MCF 10A (cell line): ENCODE results near the gene DENND2A. TPM values are rescaled to one million over a fixed set of nuclear protein-coding genes. Genes with fewer than 3 reads are reported as not detected.
A peak's percentile ranks its signal among the peaks of the same experiment; 100 is the strongest.

Source experiments
- BruUV-seq: library from RNA; stranded (reverse); fragments of 400-500 nt; replicated peaks from 2 replicates; lab custom pipeline; 2021; lab: Mats Ljungman, UMichigan
- CTCF ChIA-PET: fragments of 300-600 bp; sonication (Branson Sonifier 250); formaldehyde crosslinking; extraction: SDS; loops from one replicate; lab custom pipeline; 2021; ENCODE audit warnings: antibody characterized with exemption, inconsistent platforms; lab: Yijun Ruan, JAX
- POLR2A ChIA-PET: fragments of 300-600, 350-650 bp; sonication (Branson Sonifier 250); formaldehyde crosslinking; extraction: SDS; loops from one replicate; lab custom pipeline; 2020; ENCODE audit warnings: antibody characterized with exemption, inconsistent platforms; lab: Yijun Ruan, JAX
- DNase-seq: peaks from one replicate; pipeline ENCODE4 v3.0.0-alpha.2; 2018; ENCODE audit not compliant: unreplicated experiment
- H3K27ac Mint-ChIP-seq: one replicate; pipeline ENCODE4 v1.8.0; 2022; ENCODE audit warnings: mild to moderate bottlenecking, low read depth, mixed read lengths; ENCODE audit not compliant: unreplicated experiment
- H3K27me3 Mint-ChIP-seq: one replicate; pipeline ENCODE4 v1.8.0; 2022; ENCODE audit warnings: mixed read lengths; ENCODE audit not compliant: insufficient read depth, unreplicated experiment
- H3K36me3 Mint-ChIP-seq: one replicate; pipeline ENCODE4 v1.8.0; 2022; ENCODE audit warnings: mild to moderate bottlenecking, moderate library complexity, mixed read lengths; ENCODE audit not compliant: insufficient read depth, unreplicated experiment
- H3K4me1 Mint-ChIP-seq: one replicate; pipeline ENCODE4 v1.8.0; 2022; ENCODE audit warnings: mixed read lengths; ENCODE audit not compliant: insufficient read depth, unreplicated experiment
- H3K4me3 Mint-ChIP-seq: one replicate; pipeline ENCODE4 v1.8.0; 2022; ENCODE audit warnings: mild to moderate bottlenecking, moderate library complexity, mixed read lengths; ENCODE audit not compliant: unreplicated experiment
- H3K9me3 Mint-ChIP-seq: one replicate; pipeline ENCODE4 v1.8.0; 2022; ENCODE audit warnings: mixed read lengths; ENCODE audit not compliant: unreplicated experiment
- CTCF ChIP-seq: fragments of 200-600 bp; IDR thresholded peaks from one replicate; pipeline ENCODE4 v1.8.0; 2022; ENCODE audit warnings: antibody characterized with exemption, mild to moderate bottlenecking; ENCODE audit not compliant: unreplicated experiment
- intact Hi-C: fragments of 100-400 bp; cut with micrococcal nuclease; formaldehyde crosslinking; loops from 2 replicates; pipeline ENCODE4 v1.14.1; 2022
- total RNA-seq: library from RNA; stranded (reverse); gene quantifications from 2 replicates; pipeline ENCODE4 v1.2.3, GENCODE V29; 2022

Gene DENND2A
- total RNA-seq, 1 experiment from 2014 or later: 0.26 TPM

GRCh38 chr7:140595468-140596092 is 45.0 kb downstream of the DENND2A start:
- H3K9me3 Mint-ChIP-seq: no peaks in the 10 kb centered on the region
- H3K27ac Mint-ChIP-seq: no peak overlapping the region
- ChIA-PET POLR2A (interaction anchor here (0.7 to 1.1 kb wide), 2 partner anchors 78 to 297 kb away, joined by 3 to 5 read pairs; no protein-coding TSS in a partner anchor), CTCF (interaction anchor here (0.6 to 1.3 kb wide), 8 partner anchors 14 to 263 kb away, joined by 3 to 6 read pairs (median 3); no protein-coding TSS in a partner anchor)
- no peaks in the 10 kb centered on the region for H3K36me3 Mint-ChIP-seq
- DNase-seq: peak; percentile 35
- H3K4me1 Mint-ChIP-seq: peaks cover 14% of the 10 kb centered on the region
- TF ChIP-seq CTCF: peak; percentile 13
- peaks cover 10% of the 10 kb centered on the region for H3K27me3 Mint-ChIP-seq
- no TSS peak for BruUV-seq
- intact Hi-C loops: loop anchor here (2.0 kb wide), 1 partner anchor 77 kb away; no protein-coding TSS in a partner anchor
- no peak overlapping the region for H3K4me3 Mint-ChIP-seq

GRCh38 chr7:140594131-140594691 is 46.4 kb downstream of the DENND2A start:
- intact Hi-C loops: loop anchor here (2.0 kb wide), 1 partner anchor 75 kb away; no protein-coding TSS in a partner anchor
- no TSS peak for BruUV-seq
- no peak for DNase-seq
- ChIA-PET POLR2A (no interaction called here), CTCF (no interaction called here)
- no peaks in the 10 kb centered on the region for H3K36me3 Mint-ChIP-seq
- peaks cover 18% of the 10 kb centered on the region for H3K4me1 Mint-ChIP-seq
- no peaks in the 10 kb centered on the region for H3K27me3 Mint-ChIP-seq
- H3K27ac Mint-ChIP-seq: no peak overlapping the region
- no peak overlapping the region for H3K4me3 Mint-ChIP-seq
- no peaks in the 10 kb centered on the region for H3K9me3 Mint-ChIP-seq
- no peak for TF ChIP-seq CTCF

- H3K27me3 Mint-ChIP-seq: no peaks in the 10 kb centered on the region
- ChIA-PET POLR2A (no interaction called here), CTCF (no interaction called here)
- DNase-seq: no peak
- no TSS peak for BruUV-seq
- H3K4me1 Mint-ChIP-seq: peaks cover 18% of the 10 kb centered on the region
- H3K36me3 Mint-ChIP-seq: no peaks in the 10 kb centered on the region
- TF ChIP-seq CTCF: no peak
- intact Hi-C loops: no loop called here
- H3K9me3 Mint-ChIP-seq: no peaks in the 10 kb centered on the region
- no peak overlapping the region for H3K27ac Mint-ChIP-seq
- H3K4me3 Mint-ChIP-seq: no peak overlapping the region
These were observed 47.0 kb downstream of the DENND2A start for GRCh38 chr7:140593672-140593982.

- POLR2A ChIA-PET: interaction anchor here (1.2 kb wide), 1 partner anchor 80 kb away, joined by 3 read pairs; no protein-coding TSS in a partner anchor
- Mint-ChIP-seq H3K36me3 (no peaks in the 10 kb centered on the region), H3K27ac (no peak overlapping the region)
These were observed 47.5 kb downstream of the DENND2A start for GRCh38 chr7:140592964-140593671.

More at GRCh38 chr7:140592964-140593671, 47.5 kb downstream of the DENND2A start:
- Mint-ChIP-seq H3K27me3 (no peaks in the 10 kb centered on the region), H3K4me3 (no peak overlapping the region), H3K9me3 (no peaks in the 10 kb centered on the region), H3K4me1 (peaks cover 18% of the 10 kb centered on the region)
- no TSS peak for BruUV-seq
- intact Hi-C loops: no loop called here
- no peak for TF ChIP-seq CTCF
- no peak for DNase-seq
- CTCF ChIA-PET: interaction anchor here (1.1 to 1.5 kb wide), 2 partner anchors 60 to 75 kb away, joined by 3 read pairs; no protein-coding TSS in a partner anchor
